ENCODE measurements around the gene CDK8.

CDK8 gene

DNA sequence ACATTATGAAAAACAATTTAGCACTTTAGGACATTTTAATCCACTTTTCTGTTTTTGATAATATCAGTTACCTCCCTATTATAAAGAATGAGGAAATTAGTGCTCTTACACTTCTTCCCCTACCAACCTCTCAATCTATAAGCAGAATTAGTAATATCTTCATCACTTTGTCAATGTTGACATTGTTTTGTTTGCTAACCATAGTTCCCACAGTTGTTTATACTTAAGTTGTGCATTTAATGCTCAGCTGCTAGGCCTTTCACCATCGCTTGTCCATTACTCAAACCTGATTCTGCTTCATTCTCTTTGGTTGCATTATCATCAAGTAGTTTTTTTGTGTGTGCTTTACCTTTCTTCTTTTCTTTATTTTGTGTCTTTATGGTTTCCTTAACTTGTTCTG lies 132.1 kb downstream of the CDK8 start:
- no peak for DNase-seq

DNA sequence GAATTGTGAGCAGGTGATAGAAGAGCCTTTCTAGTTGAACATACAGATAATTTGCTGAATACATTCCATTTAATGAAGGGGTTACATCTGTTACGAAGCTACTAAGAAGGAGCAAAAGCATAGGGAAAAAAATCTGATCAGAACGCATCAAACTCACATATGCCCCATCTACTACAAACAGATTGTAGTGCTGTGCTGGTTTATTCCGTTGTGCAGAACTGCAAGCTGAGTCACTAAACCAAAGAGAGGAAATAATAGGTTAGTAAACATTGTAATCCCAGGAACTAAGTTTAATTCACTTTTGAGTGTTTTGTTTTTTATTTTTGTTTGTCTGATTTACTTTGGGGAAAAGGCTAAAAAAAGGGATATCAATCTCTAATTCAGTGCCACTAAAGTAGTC lies 136.3 kb downstream of the CDK8 start:
- DNase-seq, result no peak

DNA sequence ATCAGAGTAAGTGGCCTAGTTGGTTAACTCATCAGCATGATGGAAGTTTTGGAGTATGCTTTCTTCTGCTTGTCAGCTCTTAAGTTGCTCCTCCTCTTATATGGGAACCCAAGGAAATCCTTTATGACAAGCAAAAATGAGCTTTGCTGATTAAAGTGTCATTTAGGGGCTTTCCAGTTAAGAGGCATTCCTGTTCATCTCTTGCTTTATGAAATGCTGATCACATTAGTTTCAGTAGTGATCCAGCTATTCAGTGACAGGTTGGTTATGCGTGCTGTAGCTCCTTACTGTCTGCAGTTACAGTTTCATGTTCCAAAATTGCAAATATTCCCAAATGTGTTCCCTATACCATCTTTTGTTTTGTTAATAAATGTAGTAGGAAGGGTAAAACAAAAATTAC lies 146.6 kb downstream of the CDK8 start:
- DNase-seq, result no peak

DNA sequence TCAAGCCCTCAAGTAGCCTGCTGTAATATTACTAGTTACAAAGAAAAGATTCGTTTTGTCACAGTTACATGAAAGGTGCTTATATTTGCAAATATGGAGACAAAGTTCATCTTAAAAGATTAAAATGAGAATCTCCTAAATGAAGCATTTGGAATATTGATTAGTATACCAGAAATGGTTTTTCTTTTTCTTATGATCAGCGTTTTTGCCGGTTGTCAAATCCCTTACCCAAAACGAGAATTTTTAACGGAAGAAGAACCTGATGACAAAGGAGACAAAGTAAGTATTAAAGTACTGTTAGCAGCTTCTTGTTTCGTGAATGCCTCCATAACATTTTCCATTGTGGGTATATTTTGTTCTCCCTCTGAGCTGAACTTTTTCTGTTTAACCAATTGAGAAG lies 147.1 kb downstream of the CDK8 start:
- DNase-seq, result no peak

DNA sequence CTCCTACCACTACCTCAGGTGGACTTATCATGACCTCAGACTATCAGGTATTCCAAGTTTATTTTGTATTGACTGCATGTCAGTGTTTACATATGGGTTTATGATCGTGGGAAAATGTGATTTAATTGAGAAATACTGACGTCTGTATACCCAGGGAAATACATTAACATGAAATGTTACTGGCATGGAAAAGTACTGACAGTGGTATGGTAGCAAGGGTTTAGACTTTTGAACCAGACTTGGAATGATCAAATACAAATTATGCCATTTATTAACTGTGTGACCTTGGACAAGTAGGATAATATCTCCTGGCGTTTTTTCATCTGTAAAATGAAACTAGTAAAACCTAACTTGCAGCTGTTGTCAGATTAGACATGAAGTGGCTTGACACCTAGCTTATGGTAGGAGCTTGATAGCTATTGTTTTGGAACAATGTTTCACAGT lies 147.7 kb downstream of the CDK8 start:
- no peak for DNase-seq

DNA sequence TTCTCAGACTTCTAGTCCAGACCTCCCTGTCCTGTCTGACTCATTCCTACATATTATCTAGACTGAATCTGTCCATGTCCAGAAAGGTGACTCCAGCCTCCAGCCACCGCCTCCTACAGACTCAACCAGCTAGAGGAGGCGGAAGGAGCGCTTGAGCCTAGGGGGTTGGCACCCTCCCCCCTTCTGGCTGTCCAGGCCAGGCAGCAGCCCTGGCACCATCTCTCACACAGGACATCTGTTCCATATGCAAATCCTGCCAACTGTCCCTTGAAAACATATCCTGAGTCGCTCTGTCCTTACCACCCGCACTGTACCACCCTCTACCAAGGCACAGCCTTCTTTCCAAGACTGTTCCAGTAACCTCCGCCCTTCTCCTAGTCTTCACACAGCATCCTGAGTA lies 152.9 kb downstream of the CDK8 start:
- no peak for DNase-seq

DNA sequence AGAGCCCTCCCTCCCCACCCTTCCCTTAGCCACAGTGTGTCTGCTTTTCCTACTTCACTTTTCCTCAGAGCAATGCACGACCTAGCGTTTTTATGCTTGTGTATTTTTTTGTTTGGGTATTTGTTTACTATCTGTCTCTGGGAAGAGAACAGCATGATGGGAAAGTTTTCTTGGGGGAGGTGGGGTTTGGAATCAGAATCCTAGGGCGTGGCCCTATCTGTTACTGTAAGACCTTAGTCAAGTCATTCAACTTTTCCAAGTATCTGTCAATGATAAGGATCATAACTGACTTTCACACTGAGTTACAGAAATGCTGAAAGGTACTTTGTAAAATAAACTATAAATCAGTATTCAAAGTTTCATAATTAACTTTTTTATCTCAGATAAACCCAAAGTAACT lies 157.3 kb downstream of the CDK8 start:
- no peak for DNase-seq

DNA sequence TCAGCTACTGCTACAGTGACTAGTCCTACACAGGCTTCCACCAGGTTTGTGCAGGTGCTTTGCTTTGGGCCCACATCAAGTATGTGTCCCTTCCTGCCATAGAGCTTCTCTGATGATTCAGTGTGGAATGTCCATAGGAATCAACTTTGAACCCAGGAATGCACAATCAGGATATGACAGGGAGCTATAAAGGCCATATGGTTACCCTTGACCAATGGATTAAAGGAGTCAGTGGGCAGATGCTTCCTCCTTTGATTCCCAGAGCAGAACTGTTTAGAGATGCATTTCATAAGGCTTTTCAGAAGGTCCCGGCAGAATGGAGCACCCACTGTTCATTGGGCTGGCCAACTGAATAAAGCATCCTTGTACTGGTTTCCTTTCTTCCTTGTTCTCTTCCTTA lies 158.3 kb downstream of the CDK8 start:
- DNase-seq, result no peak

DNA sequence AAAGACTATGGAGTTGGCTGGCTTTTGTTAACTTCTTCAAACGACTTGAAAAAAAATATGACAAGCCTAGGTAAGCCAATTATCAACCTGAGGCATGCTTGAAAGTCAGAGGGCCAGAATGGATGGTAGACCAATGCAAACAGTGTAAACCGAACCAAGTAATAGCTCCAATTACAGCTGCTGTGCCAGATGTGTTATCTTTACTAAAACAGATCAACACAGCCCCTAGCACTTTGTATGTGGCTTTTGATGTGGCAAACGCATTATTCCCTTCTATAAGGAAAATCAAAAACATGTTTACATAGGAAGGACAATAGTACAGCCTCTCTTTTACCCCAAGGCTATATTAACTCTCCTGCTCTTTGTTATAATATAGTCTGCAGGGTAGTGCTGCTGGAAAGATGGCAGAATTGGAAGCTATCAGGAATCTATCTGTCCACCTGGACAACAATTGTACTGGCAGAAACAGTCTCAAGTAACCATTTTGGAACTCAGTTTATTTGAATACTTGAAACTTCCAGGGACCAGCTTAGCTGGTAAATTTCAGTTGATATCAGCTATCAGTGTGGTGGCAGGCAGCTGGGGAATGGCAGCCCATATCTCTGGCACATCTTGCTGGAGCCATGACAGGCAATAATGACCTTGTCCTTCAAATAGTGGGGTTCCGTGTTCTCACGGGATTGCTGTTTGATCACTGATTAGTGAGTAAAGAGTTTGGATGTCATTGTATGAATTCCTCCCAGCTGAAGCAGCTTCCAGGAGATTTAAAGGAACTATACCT lies 159.2 kb downstream of the CDK8 start:
- no peak for DNase-seq

DNA sequence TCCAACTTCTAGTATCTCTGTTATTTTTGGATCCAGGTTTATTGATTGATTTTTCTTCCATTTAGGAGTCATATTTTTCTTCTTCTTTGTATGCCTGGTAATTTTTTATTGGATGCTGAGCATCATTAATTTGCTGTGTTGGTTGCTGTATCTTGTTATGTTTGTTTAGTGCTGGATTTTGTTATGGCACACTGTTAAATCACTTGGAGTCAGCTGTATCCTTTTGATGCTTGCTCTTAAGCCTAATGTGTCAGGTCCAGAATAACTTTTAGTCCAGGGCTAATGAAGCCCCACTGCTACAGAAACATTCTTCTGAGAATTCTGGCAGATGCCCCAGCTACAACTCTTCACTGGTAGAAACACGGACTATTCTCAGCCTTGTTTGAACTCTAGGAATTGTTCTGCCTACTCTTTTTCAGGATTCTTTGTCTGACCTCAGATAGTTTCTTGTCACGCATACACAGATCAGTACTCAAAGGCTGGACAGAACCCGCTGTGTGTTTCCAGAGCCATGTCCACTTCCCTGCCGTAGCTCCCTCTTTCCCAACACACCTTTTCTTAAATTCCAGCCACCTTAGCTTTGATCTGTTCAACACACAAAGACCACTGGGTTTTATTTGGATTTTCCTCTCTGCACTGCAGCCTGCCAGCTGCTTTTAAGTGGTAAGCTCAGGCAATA lies 166.5 kb downstream of the CDK8 start:
- DNase-seq, result no peak

DNA sequence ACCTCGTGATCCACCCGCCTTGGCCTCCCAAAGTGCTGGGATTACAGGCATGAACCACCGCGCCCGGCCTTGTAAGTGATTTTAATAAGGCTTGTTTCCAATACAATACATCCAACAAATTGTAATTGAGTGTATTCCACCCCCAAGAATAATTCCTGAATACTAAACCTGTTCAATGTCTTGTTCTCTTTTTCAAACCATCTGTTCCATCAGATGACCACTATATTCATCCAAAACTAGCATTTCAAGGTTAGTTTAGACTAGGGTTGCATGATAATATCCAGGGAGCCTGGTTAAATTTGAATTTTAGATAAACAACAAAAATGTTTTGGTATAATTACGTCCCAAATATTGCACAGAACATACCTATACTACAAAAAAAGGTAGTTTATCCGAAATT lies 168.1 kb downstream of the CDK8 start:
- no peak for DNase-seq

DNA sequence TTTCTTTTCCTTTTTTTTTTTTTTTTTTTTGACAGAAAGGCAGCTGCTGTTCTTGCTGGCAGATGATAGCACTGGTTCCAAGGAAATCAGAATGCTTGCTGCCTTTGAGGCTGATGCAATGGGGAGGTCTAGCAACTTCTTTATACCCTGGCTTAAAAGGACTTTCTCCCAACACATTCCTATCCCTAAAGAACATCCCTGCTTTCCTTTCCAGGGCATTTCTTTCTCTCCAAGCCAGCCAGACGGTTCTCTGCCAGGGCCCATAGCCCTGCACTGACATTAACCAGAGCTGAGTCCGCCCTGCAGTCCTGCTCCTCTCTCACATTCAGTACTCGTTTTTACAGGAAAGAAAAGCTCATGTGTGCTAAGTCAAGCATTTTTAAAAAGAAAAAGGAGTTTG lies 169.7 kb downstream of the CDK8 start:
- DNase-seq, result no peak

DNA sequence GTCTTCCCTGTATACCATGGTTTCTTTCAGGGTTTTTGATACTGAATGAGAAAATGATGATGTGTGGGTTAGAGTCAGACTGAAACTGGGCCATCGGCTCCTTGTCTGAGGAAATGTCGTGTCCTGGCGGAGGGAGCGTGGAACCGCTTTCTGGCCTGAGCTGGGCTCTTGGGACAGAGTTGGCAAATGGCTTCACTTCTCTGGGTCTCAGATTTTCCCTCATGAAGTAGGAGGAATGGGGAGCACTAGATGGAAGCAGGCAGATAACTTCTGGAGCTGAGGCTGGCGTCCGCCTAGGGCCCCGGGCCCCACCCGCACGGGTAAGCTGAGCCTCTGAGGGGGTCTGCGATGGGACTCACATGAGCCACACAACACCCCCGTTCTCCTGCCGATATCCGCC lies 170.3 kb downstream of the CDK8 start:
- no peak for DNase-seq

DNA sequence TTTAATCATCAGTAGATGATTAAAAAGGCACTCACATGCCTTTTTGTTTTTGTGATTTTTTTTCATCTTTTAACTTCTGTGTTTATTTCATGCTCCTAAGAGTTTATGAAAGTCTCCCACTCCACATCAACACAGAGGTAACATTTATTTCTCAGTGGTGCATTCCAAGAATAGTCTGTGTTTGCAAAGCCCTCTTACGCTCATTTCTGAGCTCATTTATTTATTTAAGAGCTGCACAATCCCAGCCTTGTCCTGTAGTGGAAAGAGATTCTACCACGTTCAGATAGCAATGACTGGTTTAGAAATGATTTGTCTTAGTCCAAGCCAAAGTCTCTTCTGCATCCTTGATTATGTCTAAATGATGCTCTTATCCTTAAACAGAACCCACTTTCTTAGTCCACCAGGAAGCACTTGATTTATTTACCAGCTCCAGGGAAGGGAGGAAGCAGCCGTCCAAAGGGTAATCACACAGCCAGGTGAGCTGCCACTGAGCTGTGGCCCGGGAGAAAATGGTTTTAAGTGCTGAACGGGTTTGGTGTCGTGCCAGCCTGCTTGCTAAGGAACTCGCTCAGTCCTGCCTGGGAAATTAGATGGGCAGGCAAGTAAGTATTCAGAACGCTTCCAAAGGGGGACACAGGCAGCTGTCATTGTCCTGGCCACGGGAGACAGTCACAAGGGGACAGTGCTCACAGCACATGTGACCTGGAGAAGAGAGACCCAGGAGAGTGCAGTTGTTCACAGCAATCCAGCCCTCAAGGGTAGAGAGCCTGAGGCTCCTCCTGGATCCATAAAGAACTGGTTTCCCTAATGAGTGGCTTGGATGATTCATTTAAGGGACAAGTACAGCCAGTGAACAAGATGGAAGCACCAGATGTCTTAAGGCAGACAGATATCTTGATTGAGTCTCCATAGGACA lies 171.8 kb downstream of the CDK8 start:
- no peak for DNase-seq

DNA sequence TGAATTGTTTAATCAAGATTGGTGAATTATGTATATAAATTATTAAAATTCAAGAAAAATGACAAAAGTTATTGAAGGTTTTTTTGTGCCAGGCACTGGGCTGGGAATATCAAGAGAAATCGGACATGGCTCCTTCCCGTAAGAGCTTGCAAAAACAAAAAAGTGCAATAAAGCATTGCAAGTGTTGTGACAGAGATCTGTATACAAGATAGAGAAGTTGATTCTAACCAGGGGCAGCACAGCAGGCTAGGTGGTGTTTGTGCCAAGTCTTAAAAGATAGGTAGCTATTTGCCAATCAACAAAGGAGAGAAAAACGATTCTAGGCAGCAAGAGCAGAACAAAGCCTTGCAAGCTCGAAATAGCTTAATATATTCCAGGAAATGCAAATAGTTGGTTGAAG lies 179.8 kb downstream of the CDK8 start:
- DNase-seq, result no peak

DNA sequence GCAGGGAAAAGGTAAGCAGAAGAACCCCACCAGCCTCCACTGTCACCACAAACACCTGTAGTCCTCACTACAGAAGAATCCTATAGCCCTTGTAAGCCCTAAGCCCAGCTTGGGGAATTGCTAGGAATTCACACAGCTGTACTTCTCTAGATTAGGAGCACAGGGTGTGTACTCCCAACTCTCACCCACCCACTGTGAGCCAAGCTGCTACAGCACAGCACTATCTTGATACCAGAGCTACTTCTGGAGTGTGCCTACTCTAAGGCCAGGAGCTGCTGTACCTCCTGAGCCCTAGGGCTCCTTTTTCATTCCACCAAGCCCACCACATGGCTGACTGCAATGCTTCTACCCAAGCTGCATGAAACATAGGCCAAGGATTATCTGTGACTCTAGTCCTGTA lies 181.2 kb downstream of the CDK8 start:
- no peak for DNase-seq

DNA sequence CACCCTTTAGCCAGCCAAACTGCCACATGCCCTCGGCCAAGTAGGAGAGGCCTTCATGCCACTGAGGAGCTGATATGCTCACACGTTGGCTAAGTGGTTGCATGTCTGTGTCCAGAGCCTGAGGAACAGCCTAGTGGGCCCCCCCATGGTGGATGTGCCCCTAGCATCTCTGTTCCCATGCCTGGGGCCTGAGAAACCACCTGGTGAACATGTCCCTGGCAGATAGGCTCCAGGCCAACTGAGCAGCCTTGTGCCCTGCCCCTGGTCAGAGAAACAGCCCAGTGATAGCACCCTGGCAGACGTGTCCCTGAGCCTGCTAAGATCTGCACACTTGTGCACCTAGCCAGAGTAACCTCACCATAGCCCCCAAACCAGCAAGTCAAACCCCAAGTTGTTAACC lies 181.7 kb downstream of the CDK8 start:
- no peak for DNase-seq

DNA sequence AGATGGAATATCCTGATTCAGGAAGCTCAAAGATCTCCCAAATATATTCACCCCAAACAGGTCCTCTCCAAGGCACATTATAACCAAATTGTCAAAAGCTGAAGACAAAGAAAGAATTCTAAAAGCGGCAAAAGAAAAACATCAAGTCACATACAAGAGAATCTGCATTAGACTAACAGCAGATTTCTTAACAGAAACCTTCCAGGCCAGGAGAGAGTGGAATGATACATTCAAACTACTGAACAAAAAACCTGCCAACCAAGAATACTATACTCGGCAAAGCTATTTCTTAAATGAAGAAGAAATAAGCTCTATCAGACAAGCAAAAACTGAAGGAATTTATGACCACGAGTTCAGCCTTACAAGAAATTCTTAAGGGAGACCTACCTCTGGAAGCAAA lies 183.0 kb downstream of the CDK8 start:
- DNase-seq, result no peak

DNA sequence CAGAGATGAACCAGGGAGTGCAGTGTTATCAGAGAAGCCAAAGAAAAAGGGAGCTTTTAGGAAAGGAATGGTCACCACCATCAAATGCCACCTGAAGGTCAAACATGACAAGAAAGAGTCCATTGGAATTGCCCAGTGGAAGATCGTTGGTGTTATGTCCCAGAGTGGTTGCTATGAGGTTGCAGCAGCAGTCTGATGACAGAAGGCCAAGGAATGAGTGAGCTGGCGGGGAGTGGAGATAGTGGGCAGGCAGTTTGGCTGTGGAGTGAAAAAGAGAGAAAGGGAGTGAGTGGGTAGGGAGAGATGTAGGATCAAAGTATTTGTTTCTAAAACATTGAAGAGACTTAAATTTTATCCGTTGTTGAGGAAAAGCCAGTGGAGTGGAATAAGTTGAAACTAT lies 186.2 kb downstream of the CDK8 start:
- DNase-seq, result no peak

DNA sequence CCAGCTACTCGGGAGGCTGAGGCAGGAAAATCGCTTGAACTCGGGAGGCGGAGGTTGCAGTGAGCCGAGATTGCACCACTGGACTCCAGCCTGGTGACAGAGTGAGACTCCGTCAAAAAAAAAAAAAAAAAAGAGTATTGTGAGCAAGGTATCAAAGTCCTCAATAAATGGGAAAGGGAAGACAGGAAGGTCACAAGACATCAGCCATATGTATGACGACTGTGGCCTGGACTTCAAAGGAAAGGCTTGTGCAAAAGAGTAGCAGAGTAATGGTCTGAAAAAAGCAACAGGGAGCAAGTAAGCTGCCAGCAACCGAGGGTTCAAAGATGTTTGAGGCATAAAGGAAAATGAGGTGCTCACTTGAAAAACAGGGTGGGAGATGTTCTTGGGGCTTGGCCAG lies 187.5 kb downstream of the CDK8 start:
- no peak for DNase-seq

DNA sequence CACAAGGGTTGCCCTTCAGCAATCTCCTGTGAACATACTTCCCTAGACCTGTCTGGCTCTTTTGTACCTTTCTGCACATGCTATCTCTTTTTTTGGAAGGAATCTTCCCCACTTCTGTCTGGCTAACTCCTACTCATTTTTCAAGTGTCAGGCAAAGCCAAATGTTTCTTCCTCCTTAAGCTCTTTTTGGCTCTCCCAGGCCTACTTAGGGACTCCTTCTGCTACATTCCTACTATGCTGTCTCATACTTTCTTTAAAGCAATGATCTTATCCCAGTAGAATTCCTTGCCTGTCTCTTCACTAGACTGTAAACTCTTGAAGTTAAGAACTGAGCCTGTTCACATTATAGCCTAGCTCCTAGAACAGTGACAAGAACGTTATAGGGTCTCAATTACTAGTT lies 188.6 kb downstream of the CDK8 start:
- DNase-seq, result no peak

DNA sequence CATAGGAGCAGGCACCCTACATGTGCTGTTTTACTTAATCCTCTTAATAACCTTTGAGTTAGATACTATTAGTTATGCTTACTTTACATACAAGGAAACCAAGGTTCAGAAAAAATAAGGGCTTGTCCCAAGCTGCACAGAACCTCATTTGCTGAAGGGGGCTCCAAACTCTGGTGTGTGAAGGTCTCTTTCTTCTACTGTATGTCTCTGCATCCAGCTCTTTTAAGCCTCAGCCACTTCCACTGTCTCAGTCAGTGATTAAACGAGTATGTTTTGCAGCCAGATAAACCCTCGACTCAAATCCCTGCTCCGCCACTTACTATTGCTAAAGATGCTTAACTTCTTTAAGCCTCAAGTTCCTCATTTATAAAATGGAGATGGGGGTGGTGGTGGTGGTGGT lies 191.2 kb downstream of the CDK8 start:
- DNase-seq, result no peak

DNA sequence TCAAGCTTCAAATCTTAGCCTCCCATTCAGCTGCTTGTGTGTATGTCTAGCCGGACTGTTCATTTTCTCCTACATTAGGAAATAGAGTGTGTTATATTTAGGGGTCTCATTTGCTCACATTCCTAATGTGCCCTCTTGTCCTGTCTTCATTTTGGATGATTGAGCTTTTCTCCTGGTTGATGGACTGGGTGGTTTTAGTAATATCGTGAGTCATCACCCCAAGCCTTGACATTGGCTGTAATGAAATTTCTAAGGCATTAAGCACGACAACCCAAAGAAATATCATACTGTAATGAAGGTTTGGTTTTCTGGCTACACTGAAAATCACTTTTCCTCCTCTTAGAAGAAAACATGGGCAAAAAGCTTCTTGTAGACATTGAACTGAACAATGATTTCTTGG lies 192.8 kb downstream of the CDK8 start:
- no peak for DNase-seq

DNA sequence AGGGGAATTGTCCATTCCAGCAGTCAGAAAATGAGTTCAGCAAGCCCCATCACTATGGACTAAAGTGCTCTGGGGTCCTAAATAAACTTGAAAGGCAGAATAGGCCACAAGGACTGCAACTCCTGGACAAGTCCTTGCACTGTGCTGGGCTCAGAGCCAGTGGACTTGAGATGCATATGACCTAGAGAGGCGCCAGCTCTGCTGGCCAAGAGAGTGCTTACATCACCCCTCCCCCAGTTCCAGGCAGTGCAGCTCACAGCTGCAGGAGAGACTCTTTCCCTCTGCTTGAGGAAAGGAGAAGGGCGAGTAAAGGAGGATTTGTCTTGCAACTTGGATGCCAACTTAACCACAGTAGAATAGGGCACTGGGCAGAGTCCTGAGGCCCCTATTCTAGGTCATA lies 194.1 kb downstream of the CDK8 start:
- no peak for DNase-seq
